Measurements from ENCODE around the gene CR1.
"Not testable (repeated sequence)": the region's sequence is repeated elsewhere in the genome, so short reads cannot be mapped to it uniquely, and the experiment has no call there.

Gene CR1

GRCh38 chr1:207603777-207604176 lies 107.8 kb downstream of the CR1 start:
- no peak for DNase-seq

GRCh38 chr1:207605444-207606361 lies 109.7 kb downstream of the CR1 start:
- DNase-seq = no peak

DNA sequence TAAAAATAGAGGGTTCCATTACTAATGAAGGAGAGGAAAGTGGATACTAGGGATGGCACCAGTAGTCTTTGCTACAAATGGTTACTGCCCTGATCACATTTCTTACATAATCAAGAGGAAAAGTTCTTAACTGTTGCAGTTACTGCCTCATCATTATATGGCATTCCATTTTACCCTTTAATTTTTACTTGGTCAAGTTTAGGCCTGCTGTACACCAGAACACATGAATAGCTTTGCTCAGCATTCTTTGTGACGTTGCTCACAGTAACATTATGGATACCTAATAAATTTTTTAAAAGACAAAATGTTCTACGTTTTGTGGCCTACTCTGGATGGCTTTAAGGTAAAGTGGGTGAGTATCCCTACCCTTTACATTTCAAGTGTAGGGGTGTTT lies 110.4 kb downstream of the CR1 start:
- no peak for DNase-seq

DNA sequence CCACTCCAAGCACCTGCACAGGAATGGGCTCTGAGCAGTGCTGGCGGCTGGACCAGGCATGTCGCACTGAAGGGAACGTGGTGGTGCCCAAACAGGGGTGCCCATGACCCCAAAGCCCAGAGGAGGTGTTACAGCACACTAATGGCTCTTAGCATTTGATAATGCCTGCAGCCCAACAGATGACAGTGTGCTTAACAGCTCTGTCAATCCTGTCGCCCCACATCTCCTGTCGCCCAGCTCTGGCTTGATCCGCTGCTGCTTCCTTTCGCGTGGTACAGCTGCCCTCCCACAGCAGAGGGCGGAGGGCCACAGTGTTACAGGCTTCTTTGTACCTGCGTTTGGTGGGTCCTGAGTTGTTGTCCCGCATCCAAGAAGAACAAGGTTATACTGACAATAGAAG lies 116.8 kb downstream of the CR1 start:
- DNase-seq = no peak

GRCh38 chr1:207619871-207620542 lies 124.0 kb downstream of the CR1 start:
- DNase-seq = no peak

GRCh38 chr1:207620543-207620893 lies 124.6 kb downstream of the CR1 start:
- no peak for DNase-seq

DNA sequence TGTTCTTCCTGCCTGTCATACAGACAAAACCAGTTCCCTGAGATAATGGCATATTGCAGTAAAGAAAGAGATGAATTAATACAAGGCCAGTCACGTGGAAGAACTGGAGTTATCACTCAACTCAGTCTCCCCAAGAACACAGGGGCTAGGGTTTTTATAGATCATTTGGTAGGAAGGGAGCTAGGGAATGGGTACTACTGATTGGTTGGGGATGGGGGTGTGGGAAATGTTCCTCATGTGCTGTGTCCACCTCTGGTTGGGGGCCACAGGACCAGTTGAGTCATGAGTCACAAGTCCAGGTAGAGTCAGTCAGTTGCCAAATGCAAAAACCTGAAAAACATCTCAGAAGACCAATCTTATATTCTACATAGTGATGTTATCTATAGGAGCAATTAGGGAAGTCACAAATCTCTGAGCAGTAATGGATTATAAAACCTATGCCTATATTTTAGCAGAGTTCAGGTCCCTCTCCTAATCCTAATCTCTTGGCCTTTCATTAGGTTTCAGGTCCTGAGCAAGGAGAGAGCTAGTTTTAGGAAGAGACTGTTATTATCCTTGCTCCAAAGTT lies 129.6 kb downstream of the CR1 start:
- not testable (repeated sequence) for DNase-seq

DNA sequence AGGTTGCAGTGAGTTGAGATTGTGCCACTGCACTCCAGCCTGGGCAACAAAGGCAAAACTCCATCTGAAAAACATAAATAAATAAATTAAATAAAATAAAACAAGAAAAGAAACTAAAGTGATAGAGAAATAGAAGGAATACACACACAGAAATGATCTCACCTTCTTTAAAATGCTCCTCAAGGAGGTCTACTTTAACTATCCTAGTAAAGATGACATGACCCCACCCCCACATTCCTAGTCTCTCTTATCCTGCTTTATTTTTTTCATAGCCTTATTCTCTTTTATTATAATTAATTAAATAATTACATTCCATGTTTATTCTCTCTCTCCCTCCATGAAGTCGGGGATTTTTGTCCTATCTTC lies 131.0 kb downstream of the CR1 start:
- DNase-seq = no peak

- DNase-seq = no peak
Measured at GRCh38 chr1:207627496-207627895, 131.5 kb downstream of the CR1 start.

- DNase-seq = no peak
Measured at GRCh38 chr1:207628776-207629175, 132.8 kb downstream of the CR1 start.

DNA sequence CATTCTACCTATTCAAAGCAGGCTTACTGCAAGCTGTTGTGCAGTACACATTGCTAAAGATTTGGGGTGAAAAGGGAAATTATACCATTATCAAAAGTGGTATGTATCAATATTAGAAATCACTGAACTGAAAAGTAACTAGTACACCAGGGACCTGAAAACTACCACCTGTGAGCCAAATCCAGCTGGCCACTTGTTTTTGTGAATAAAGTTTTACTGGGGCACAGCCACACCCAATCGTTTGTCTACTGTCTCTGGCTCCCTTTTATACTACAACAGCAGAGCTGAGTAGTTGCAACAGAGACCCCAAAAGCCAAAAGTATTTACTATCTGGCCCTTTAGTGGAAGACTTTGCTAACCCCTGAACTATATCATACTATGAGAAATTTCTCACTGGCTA lies 135.2 kb downstream of the CR1 start:
- no peak for DNase-seq

DNA sequence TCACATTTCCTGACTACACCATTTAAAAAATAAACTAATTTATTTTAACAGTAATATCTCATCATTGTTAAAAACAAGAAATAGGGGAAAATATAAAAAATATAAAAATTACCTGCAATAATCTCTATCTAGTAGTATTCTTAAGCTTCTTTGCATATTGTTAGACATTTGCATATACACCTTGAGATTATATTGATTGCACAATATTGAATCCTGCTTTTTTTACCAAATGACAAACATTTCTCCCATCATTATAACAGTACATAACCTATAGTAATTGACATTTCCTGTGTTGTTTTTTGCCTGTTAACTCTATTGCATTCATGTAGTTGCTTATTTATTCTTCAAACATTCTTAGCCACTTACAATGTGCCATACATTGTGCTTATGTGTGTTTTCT lies 137.3 kb downstream of the CR1 start:
- no peak for DNase-seq

DNA sequence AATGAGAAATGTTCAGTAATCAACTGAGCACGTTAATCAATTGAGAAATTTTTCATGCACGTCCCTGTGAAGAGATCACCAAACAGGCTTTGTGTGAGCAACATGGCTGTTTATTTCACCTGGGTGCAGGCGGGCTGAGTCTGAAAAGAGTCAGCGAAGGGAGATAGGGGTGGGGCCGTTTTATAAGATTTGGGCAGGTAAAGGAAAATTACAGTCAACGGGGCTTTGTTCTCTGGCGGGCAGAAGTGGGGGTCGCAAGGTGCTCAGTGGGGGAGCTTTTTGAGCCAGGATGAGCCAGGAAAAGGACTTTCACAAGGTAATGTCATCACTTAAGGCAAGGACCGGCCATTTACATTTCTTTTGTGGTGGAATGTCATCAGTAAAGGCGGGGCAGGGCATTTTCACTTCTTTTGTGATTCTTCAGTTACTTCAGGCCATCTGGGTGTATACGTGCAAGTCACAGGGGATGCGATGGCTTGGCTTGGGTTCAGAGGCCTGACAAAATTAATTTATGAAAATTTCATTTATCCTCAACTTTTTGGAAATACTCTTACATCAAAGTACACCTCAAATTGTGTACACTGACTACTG lies 137.8 kb downstream of the CR1 start:
- DNase-seq = not testable (repeated sequence)

- not testable (repeated sequence) for DNase-seq
Measured at GRCh38 chr1:207634293-207634692, 138.3 kb downstream of the CR1 start.

GRCh38 chr1:207635569-207636186 lies 139.7 kb downstream of the CR1 start:
- not testable (repeated sequence) for DNase-seq

DNA sequence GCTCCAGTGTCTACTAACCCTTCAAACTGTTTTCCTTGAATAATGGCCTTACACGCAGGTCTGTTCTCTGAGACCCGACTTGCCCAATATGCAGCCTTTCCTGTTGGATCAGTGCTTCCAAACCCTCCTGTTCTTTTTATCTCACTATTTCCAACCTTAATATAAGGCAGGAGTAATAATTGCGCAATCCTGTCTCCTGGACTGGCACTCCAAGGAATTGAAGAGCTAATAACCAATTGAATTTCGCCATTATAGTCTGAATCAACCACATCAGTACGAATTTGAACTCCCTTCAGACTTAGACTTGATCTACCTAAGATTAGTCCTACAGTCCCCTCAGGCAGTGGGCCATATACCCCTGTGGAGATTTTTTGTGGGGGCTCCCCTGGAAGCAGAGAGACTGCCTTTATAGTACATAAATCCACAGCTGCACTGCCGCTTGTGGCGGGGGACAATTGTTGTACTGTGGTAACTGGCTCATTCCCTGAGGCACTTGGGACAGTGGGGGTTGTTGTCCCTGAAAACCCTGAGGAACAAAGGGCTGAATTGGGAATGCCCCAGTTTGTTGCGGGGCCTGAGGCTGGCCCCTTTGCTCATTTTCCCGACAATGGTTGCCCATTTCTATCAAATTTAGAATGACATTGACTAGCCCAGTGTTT lies 142.7 kb downstream of the CR1 start:
- not testable (repeated sequence) for DNase-seq

GRCh38 chr1:207639362-207639761 lies 143.4 kb downstream of the CR1 start:
- DNase-seq = not testable (repeated sequence)

- DNase-seq = no peak
Measured at GRCh38 chr1:207644166-207644851, 148.4 kb downstream of the CR1 start.

DNA sequence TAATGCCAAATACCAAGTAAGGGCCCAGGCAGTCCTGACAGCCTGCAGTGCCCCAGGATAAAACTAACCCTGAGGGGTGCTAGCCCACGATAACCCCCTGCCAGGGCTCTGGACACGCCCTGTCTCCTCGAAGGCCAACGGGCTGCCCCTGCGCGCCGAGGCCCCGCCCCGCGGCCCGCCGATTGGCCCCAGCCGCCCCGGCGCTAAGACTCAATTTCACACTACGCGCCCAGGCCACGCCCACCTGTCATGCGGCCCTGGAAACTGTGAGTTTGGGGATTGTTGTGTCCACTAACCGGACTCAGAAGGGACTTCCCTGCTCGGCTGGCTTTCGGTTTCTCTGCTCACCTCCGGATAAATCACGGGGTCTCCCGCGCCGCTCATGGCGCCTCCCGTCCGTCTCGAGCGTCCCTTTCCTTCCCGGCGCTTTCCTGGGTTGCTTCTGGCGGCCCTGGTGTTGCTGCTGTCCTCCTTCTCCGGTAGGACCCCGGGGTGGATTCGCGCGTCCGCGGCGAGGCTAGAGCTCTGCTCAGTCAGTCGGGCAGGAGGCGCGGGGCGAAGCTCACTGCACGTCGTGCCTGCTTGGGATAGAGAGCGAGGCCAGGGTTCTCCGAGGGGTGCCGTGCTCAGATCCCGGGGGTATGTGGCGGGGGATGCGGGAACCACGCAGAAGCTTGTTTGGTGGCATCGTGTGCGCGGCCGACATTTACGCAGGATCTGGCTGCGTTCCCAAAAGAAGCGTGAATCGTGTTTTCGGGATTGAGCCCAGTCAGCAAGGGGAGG lies 149.1 kb downstream of the CR1 start, which contains the start of gene CR1L:
Gene CR1L, plus strand, starts transcription at position 282 of the 783 bp plus-strand sequence. Its CDS starts 101 bp downstream, at position 383.
- DNase-seq = peak; percentile 51

- DNase-seq = no peak
Measured at GRCh38 chr1:207645635-207646081, 149.7 kb downstream of the CR1 start.

- no peak for DNase-seq
Measured at GRCh38 chr1:207646171-207646570, 150.2 kb downstream of the CR1 start.
